NCI-H1417 (cell line): ENCODE results near the gene HUWE1.

Source experiments
- DNase-seq, 3 experiments: peaks; one replicate each; lab custom pipeline; 2025; lab: John Stamatoyannopoulos, UW

The HUWE1 gene

DNA sequence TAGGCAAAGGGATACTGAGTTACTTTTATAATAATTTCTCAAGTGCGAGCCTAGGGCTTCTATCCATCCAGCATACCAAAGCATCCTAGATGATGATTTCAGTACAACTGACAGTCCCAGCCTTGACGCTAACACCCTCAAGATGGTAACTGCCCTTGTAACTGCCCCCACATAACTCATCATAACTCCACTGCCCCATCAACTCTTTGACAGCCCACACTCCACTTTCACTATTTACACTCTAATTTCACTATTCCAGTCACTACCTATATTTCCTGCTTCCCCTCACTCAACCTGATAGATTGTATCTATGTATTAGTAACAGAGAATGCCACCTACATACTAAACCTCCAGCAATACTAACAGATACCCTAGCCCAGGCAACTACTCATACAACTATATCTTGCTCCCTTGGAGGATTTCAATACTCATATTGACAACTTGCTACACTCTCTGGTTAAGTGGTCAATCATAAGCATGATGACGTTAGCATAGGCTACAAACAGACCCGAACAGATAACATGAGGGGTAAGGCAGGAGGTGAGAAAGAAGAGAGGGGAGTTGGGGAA, 65.0 kb downstream of the HUWE1 start:
- DNase-seq = no peak

DNA sequence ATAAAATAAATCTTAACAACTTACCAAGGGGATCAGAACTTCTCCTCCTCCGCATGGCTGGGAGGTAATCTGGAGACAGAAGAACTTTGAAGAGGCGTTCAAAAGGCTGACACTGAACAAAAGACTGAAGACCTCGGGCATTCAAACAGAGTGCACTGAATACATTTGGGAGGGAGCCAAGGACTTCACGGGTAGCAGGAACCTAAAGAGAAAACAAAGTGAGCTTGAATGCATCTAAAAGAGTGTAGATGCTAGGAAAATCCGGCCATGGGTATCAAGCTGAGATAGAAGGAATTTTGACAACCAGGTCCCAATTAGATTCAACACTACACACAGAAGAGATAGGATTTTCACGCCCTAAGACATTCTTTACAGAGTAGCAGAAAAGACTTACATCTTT, 69.6 kb downstream of the HUWE1 start:
- no peak for DNase-seq

GRCh38 chrX:53606456-53606855, 80.1 kb downstream of the HUWE1 start:
- DNase-seq = no peak

- no peak for DNase-seq
Measured at GRCh38 chrX:53605004-53605403, 81.5 kb downstream of the HUWE1 start.

DNA sequence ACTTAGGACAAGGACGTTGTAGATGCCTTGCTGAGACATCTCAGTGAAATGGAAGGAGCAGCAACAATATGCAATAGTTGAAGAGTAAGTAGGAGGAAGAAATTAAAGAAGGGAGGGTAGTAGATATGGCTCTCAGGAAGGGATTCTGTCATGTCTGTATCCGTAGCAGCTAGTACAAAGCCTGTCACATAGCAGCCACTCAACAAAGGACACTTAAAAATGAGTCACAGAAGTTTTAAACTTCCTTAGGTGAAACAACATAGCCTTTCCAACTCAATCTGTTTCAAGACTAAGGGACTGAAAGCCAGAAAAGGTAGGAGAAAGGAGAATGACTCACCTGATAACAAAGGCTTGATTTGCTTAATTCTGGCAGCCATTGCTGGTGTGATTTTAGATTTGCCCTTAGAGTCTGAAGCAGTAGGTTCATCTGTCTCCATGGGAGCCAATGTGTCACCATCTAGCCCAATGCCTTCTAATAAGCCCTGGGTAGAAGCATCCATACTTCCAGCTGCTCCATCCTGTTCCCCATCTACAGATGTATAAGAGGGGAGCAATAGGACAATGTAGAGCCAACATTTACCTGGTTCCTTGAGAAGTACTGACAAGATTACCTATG, 86.6 kb downstream of the HUWE1 start:
- DNase-seq = no peak

DNA sequence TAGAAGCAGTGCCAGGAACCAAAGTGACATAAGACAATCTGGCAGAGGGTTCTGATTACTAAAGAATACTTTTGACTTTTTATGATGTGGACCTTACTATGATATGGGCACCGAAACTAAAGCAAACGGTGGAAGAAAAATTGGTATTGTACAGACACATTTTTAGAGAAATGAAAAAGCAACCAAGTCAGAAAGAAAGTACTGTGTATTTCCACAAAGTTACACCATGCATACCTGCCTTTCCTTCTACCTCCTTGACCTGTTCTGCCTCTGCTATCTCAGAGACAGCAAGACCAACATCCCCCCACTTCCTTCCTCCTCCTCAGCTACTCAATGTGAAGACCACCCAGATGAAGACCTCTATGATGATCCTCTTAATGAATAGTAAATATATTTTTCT, 88.3 kb downstream of the HUWE1 start:
- no peak for DNase-seq

DNA sequence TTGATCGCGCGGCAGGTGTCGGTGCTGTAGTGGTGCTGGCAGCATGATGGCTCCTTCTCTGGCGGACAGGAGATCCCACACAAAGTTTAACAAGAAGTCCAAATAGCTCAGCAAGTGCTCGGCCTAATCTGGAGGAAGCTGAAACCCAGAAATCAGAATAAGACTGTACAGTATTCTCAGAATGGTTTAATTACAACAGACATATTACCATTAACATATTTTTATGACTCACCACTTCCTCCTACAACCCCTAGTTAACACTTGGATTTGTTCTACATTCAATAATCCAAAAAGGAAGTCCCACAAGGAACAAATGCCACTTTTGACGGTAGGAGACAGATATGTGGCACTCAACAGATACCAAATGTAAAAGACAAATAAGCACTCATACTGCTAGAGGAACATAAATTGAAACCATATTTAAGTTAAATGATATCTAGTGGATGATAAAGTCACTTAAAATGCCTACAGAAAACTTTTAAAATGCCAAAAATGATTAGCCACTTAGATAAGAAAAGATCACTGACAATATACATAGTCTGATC, 91.2 kb downstream of the HUWE1 start:
- no peak for DNase-seq

GRCh38 chrX:53594354-53594753, 92.2 kb downstream of the HUWE1 start:
- no peak for DNase-seq

GRCh38 chrX:53587795-53588420, 98.6 kb downstream of the HUWE1 start:
- DNase-seq = no peak

GRCh38 chrX:53584891-53585290, 101.6 kb downstream of the HUWE1 start:
- DNase-seq = no peak

DNA sequence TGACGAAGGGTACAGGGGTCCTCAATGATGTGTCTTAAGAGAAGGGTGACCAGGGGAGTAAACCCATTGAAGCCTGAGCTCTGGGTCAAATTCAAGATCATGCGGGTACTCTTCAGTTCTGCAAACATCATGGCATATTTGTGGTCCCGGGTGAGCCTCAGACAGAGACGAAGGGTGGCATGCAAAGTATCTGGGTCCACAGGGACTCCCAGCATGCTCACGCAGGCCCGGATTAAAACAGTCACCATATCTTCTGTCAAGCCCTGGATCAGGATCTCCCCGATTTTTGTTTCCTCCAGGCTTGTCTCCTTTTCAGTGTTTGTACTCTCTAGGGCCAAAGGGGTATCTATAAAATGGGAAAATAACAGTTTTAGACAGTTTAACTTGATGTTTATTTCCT, 102.9 kb downstream of the HUWE1 start:
- no peak for DNase-seq

GRCh38 chrX:53580742-53581504, 105.6 kb downstream of the HUWE1 start:
- DNase-seq = no peak

- no peak for DNase-seq
Measured at GRCh38 chrX:53571494-53571893, 115.0 kb downstream of the HUWE1 start.

DNA sequence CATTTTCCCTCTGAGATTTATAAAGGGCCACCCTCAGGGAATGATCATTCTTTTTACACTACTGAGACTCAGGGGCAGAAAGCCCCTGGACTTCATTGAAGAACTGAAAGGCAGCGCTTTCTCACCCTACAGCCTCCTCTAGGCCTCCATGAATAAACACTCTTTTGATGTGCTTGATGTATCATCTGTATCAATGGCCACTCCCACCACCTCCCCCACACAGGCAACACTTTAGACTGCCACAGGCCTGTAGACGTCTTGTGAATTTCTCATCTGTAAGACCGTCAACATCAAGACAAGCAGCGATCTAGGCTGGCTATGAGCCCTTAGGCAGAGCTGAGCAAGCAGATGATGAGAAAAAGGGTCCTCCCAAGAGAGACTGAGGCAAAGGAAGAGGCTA, 123.2 kb downstream of the HUWE1 start:
- no peak for DNase-seq

DNA sequence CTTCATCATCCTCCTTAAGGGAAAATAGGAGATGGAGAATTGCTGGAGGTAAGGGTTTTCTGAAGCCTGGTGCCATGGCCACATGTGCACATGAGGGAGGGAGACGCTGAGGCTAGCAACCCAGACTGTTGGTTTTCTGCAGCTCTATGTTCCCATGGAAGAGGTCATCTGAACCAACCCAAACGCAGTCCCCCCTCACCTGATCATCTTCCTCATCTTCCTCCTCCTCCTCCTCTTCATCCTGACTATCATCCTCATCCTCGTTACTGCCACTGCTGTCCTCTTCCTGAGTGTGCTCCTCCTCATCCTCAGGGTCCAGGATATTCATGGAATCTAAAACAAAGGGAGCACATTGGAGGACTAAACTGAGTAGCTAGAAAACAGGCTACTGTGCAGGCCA, 124.6 kb downstream of the HUWE1 start:
- DNase-seq = no peak

GRCh38 chrX:53558646-53559045, 127.9 kb downstream of the HUWE1 start:
- DNase-seq = no peak

GRCh38 chrX:53556868-53557267, 129.7 kb downstream of the HUWE1 start:
- no peak for DNase-seq

- DNase-seq = no peak
Measured at GRCh38 chrX:53550756-53551463, 135.6 kb downstream of the HUWE1 start.

GRCh38 chrX:53547668-53548067, 138.9 kb downstream of the HUWE1 start:
- no peak for DNase-seq

DNA sequence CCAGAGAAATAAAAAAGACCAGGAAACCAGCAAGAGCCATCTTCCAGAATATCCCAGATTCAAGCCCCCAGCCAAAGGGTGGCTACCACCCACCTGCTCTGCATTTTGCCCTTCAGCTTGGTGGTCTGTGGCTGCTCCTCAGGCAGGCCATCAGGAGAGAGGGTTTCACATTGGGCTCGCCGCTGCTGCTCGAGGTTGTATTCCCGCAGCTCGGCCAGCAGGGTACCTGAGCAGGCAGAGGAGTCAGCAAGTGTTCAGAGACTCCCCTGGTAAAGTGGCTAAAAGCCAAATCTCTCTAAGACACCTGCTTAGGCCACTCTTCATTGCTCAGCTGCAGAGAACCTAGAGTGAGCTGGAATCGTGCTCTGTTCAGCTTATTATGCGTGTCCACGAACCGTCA, 141.6 kb downstream of the HUWE1 start:
- no peak for DNase-seq

GRCh38 chrX:53538781-53539180, 147.7 kb downstream of the HUWE1 start:
- no peak for DNase-seq
